ENCODE measurements around the gene OBSL1. TPM values are rescaled to one million over a fixed set of nuclear protein-coding genes. Genes with fewer than 3 reads are reported as not detected.

Gene OBSL1
- total RNA-seq, 1 experiment from 2014 or later: 117 TPM

- no peak for DNase-seq (ENCODE audit: low spot score)
- in situ Hi-C loops (cut with HindIII; ENCODE audit: low sequenced_read_pairs): no loop called here
Observed at GRCh38 chr2:219508444-219508734, 63.0 kb downstream of the OBSL1 start.

GRCh38 chr2:219507581-219508443, 63.5 kb downstream of the OBSL1 start:
- peak; percentile 47 for DNase-seq (ENCODE audit: low spot score)
- in situ Hi-C loops (cut with HindIII; ENCODE audit: low sequenced_read_pairs): no loop called here

- in situ Hi-C loops (cut with HindIII; ENCODE audit: low sequenced_read_pairs): no loop called here
- peak; percentile 95 for DNase-seq (ENCODE audit: low spot score)
Observed at GRCh38 chr2:219506802-219507526, 64.4 kb downstream of the OBSL1 start.

DNA sequence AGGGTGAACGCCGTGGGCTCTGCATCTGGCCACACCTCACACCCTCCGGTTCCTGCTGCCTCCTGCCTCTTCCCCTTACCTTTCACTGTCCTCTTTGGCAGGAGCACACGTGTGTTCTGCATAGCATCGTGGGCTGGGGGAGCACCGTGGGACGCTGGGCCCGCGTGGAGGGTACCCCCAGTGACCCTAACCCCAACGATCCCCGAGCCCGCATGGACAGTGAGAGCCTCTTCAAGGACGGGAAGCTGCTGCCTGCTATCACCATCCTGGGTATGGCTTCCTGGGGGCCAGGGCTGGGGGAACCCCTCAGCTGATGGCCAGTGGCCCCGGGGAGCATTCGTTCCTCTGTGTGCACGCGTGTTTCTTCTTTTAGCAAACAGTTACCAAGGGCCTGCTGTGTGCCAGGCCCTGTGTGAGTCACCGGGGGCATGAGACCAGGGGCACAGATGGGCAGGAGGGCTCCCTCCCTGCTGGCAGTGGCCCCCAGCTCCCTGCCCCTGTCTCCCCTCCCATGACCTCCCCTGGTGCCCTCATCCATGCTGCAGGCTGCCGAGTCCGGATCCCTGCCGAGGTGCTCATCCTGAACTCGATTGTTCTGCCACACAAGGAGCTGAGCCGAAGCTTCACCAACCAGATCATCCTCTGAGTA, 65.1 kb downstream of the OBSL1 start:
- in situ Hi-C loops (cut with HindIII; ENCODE audit: low sequenced_read_pairs): no loop called here
- DNase-seq (ENCODE audit: low spot score): no peak

DNA sequence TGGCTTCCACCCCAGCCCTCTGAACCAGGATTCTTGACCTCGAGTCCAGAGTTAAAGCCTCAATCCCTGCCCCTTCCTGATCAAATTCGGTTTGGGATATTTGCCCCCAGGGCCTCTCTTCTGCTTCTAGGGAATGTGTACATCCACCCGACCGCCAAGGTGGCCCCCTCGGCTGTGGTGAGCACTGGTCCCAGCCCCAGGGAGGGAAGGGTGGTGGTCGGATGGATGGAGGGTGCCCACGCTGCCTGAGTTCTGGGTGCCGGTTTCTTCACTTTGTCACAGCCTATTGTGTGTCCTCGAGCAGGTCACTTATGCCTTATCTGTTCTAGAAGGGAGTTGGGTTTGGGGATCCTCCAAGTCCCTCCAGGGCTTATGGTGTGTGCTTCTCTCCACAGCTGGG, 65.8 kb downstream of the OBSL1 start:
- DNase-seq (ENCODE audit: low spot score): no peak
- in situ Hi-C loops (cut with HindIII; ENCODE audit: low sequenced_read_pairs): no loop called here

GRCh38 chr2:219502618-219503017, 68.7 kb downstream of the OBSL1 start:
- in situ Hi-C loops (cut with HindIII; ENCODE audit: low sequenced_read_pairs): no loop called here
- no peak for DNase-seq (ENCODE audit: low spot score)

DNA sequence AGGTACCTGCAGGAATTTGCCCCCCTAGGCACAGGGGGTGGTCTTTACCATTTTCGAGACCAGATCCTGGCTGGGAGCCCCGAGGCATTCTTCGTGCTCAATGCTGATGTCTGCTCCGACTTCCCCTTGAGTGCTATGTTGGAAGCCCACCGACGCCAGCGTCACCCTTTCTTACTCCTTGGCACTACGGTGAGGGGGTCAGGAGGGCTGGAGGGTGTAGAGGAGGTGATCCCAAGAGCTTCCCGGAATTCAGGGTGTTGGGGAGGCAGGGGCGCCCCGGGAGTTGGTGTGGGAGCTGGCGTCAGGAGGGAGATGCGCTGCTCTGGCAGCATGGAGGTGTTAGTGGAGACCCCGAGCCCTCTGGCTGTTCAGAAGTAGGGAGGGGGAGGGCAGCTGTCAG, 69.5 kb downstream of the OBSL1 start:
- in situ Hi-C loops (cut with HindIII; ENCODE audit: low sequenced_read_pairs): no loop called here
- no peak for DNase-seq (ENCODE audit: low spot score)

Other genes starting within 250 kb of the OBSL1 start
- not detected in 2 replicates for gene RESP18, start 238.8 kb downstream of the OBSL1 start, total RNA-seq (2014; rRNA removed; shearing (Covaris generic))
- gene DNPEP, start 183.6 kb downstream of the OBSL1 start, total RNA-seq (2014; rRNA removed; shearing (Covaris generic)): 65.8 and 67.4 TPM in 2 replicates
- gene DES, start 153.2 kb downstream of the OBSL1 start, total RNA-seq (2014; rRNA removed; shearing (Covaris generic)): not detected in 2 replicates
- gene SPEG, start 136.7 kb downstream of the OBSL1 start, total RNA-seq (2014; rRNA removed; shearing (Covaris generic)): 7.7 and 11.1 TPM in 2 replicates
- 60.6 and 62.3 TPM in 2 replicates for gene GMPPA, start 72.6 kb downstream of the OBSL1 start, total RNA-seq (2014; rRNA removed; shearing (Covaris generic))
- 0.25 TPM in 1 of 2 replicates, not detected in the other for gene ASIC4, start 57.1 kb downstream of the OBSL1 start, total RNA-seq (2014; rRNA removed; shearing (Covaris generic))
- 87.3 and 89.2 TPM in 2 replicates for gene CHPF, start 27.7 kb downstream of the OBSL1 start, total RNA-seq (2014; rRNA removed; shearing (Covaris generic))
- gene TMEM198, start 27.5 kb downstream of the OBSL1 start, total RNA-seq (2014; rRNA removed; shearing (Covaris generic)): 9.0 and 11.1 TPM in 2 replicates
- 1.3 TPM in 1 of 2 replicates, not detected in the other for gene INHA, start 771 bp upstream of the OBSL1 start, total RNA-seq (2014; rRNA removed; shearing (Covaris generic))
- gene STK11IP, start 26.3 kb upstream of the OBSL1 start, total RNA-seq (2014; rRNA removed; shearing (Covaris generic)): 22.8 and 35.2 TPM in 2 replicates
- 4.1 and 5.0 TPM in 2 replicates for gene SLC4A3, start 56.1 kb upstream of the OBSL1 start, total RNA-seq (2014; rRNA removed; shearing (Covaris generic))

Measured in G401 (cell line).